Measurements from ENCODE around the gene ASPM. TPM values are rescaled to one million over a fixed set of nuclear protein-coding genes. Genes with fewer than 3 reads are reported as not detected.

Gene ASPM
- total RNA-seq: 6.1 and 7.6 TPM in 2 replicates

GRCh38 chr1:197146101-197147095, at the start of gene ASPM:
TSS of gene ASPM (minus strand) at chr1:197146669. CDS start at chr1:197146437, 232 bp downstream.

GRCh38 chr1:197066719-197067456, 79.6 kb downstream of the ASPM start, which contains the start of gene F13B:
TSS of gene F13B (minus strand) at chr1:197067260. CDS start at chr1:197067223, 37 bp downstream.

Other genes with a start within 250 kb of the ASPM start
- not detected in 2 replicates for gene CFHR2, start 202.9 kb downstream of the ASPM start, total RNA-seq
- gene CFHR5, start 169.1 kb downstream of the ASPM start, total RNA-seq: not detected in 2 replicates
- not detected in 2 replicates for gene F13B, start 79.4 kb downstream of the ASPM start, total RNA-seq
- 13.8 and 18.2 TPM in 2 replicates for gene ZBTB41, start 54.6 kb upstream of the ASPM start, total RNA-seq
- 0.28 TPM in 2 replicates for gene CRB1, start 121.6 kb upstream of the ASPM start, total RNA-seq

All from smooth muscle cell of bladder (primary cell).